Ishikawa (cell line): ENCODE measurements around the gene SMTNL2.

ENCODE experiments used
- CEBPB ChIP-seq: IDR thresholded peaks from 2 replicates; pipeline ENCODE4 v1.6.1; 2012
- CREB1 ChIP-seq: IDR thresholded peaks from 2 replicates; pipeline ENCODE4 v1.6.1; 2012; ENCODE audit warnings: low read depth
- EGR1 ChIP-seq: IDR thresholded peaks from 2 replicates; pipeline ENCODE4 v1.6.1; 2012
- EP300 ChIP-seq: IDR thresholded peaks from 2 replicates; pipeline ENCODE4 v1.6.1; 2012; ENCODE audit warnings: borderline replicate concordance
- MAX ChIP-seq: IDR thresholded peaks from 2 replicates; pipeline ENCODE4 v1.6.1; 2012
- NFIC ChIP-seq: IDR thresholded peaks from 2 replicates; pipeline ENCODE4 v1.6.1; 2012
- RAD21 ChIP-seq: IDR thresholded peaks from 2 replicates; pipeline ENCODE4 v1.6.1; 2012; ENCODE audit warnings: low read depth
- REST ChIP-seq: IDR thresholded peaks from 2 replicates; pipeline ENCODE4 v1.6.1; 2012; ENCODE audit warnings: low read depth, mild to moderate bottlenecking
- TAF1 ChIP-seq: IDR thresholded peaks from 2 replicates; pipeline ENCODE4 v1.6.1; 2012; ENCODE audit warnings: low read depth, mild to moderate bottlenecking
- TEAD4 ChIP-seq: IDR thresholded peaks from 2 replicates; pipeline ENCODE4 v1.6.1; 2012
- YY1 ChIP-seq: IDR thresholded peaks from 2 replicates; pipeline ENCODE4 v1.6.1; 2012; ENCODE audit warnings: low read depth

GRCh38 chr17:4607773-4608187, 23.5 kb downstream of the SMTNL2 start:
- no peak for TF ChIP-seq TAF1
- no peak for TF ChIP-seq EP300
- TF ChIP-seq EGR1: no peak
- TF ChIP-seq REST: no peak
- TF ChIP-seq CEBPB: no peak
- no peak for TF ChIP-seq YY1
- no peak for TF ChIP-seq NFIC
- no peak for TF ChIP-seq MAX
- TF ChIP-seq RAD21: no peak
- TF ChIP-seq CREB1: no peak
- TF ChIP-seq TEAD4: no peak
